ENCODE measurements around the gene PTPN3. TPM values are rescaled to one million over a fixed set of nuclear protein-coding genes. Genes with fewer than 3 reads are reported as not detected.
A peak's percentile ranks its signal among the peaks of the same experiment; 100 is the strongest.

The PTPN3 gene
- total RNA-seq, 1 experiment from 2014 or later = not detected

DNA sequence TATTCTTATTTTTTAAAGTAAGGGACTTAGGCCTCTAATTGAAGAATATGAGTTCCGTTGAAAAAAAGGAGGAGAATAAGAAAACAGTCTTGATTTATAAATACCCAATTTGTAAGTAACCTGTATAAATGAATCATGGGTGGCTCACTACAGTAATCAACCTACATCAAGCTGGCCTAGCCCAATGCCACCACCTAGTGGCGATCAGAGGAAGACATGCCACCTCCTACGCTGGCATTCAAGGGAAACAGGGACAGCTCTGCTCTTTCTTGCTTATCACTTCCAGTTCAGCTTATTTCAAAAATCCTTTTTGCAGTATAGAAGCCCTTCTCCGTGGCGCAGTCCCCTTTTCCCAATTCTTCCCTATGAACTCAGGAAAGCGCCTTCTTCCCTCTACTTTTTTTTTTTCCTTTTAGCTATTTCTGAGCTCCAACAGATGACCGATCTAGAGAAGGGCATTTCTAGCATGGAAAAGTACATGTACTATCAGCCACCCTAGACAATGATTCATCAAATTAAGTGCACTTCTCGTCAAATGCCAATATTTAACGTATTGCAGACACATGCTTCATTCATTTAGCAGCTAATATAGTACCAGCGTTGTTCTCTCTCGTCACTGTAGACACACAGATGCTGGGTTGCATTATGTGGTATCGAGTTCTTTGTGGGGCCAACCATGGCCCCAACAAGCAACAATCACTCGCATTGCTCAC is 28.3 kb downstream of the PTPN3 start:
- no peak overlapping the region for H3K4me2 ChIP-seq (ENCODE audit: low read depth, low read length, poor library complexity, severe bottlenecking)

DNA sequence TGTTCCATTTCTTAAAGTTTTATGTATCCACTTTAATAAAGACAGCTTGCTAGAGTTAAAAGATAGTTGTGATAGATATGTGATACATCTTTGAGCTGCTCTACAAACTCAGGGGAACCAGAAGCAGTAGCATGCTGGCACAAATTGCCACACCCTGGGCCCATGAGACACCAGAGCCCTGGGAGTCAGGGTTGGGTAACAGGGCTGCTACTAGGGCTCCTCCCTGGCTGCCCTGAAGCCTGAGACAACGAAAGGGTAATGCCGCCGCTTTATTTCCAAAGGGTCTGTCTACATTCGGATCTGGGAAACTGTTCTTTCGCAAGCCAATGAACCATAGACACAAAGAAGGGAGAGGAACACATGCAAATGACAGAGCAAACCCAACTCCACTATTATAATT is 29.2 kb downstream of the PTPN3 start:
- H3K36me3 ChIP-seq (ENCODE audit: insufficient read depth, low read length) = no peaks in the 10 kb centered on the region
- H3K4me2 ChIP-seq (ENCODE audit: low read depth, low read length, poor library complexity, severe bottlenecking) = no peak overlapping the region
- H3K27me3 ChIP-seq (ENCODE audit: low read length) = no peaks in the 10 kb centered on the region
- H3K4me3 ChIP-seq (ENCODE audit: low read length) = no peak overlapping the region
- no peaks in the 10 kb centered on the region for H3K4me1 ChIP-seq (ENCODE audit: low read length)
- DNase-seq = no peak
- no peaks in the 10 kb centered on the region for H3K79me2 ChIP-seq (ENCODE audit: low read length)
- H2AFZ ChIP-seq (ENCODE audit: low read length) = no peak overlapping the region
- H4K20me1 ChIP-seq (ENCODE audit: insufficient read depth, low read depth, low read length) = no peaks in the 10 kb centered on the region
- no peak overlapping the region for H3K27ac ChIP-seq (ENCODE audit: low read length)
- no peaks in the 10 kb centered on the region for H3K9me2 ChIP-seq (replicated peaks; ENCODE audit: insufficient read depth, low read length)
- no peak overlapping the region for H3K9ac ChIP-seq (ENCODE audit: low read length)
- no peaks in the 10 kb centered on the region for H3K9me3 ChIP-seq (ENCODE audit: low read length)

More for the DNA sequence above, 28.3 kb downstream of the PTPN3 start:
- H3K9ac ChIP-seq (ENCODE audit: low read length) = no peak overlapping the region
- no peaks in the 10 kb centered on the region for H3K9me2 ChIP-seq (replicated peaks; ENCODE audit: insufficient read depth, low read length)
- H3K27ac ChIP-seq (ENCODE audit: low read length) = no peak overlapping the region
- peak; percentile 85 for DNase-seq
- H3K9me3 ChIP-seq (ENCODE audit: low read length) = no peaks in the 10 kb centered on the region
- no peaks in the 10 kb centered on the region for H3K79me2 ChIP-seq (ENCODE audit: low read length)
- no peak overlapping the region for H3K4me3 ChIP-seq (ENCODE audit: low read length)
- no peaks in the 10 kb centered on the region for H3K4me1 ChIP-seq (ENCODE audit: low read length)
- H3K27me3 ChIP-seq (ENCODE audit: low read length) = no peaks in the 10 kb centered on the region
- H4K20me1 ChIP-seq (ENCODE audit: insufficient read depth, low read depth, low read length) = no peaks in the 10 kb centered on the region
- no peak overlapping the region for H2AFZ ChIP-seq (ENCODE audit: low read length)
- no peaks in the 10 kb centered on the region for H3K36me3 ChIP-seq (ENCODE audit: insufficient read depth, low read length)

DNA sequence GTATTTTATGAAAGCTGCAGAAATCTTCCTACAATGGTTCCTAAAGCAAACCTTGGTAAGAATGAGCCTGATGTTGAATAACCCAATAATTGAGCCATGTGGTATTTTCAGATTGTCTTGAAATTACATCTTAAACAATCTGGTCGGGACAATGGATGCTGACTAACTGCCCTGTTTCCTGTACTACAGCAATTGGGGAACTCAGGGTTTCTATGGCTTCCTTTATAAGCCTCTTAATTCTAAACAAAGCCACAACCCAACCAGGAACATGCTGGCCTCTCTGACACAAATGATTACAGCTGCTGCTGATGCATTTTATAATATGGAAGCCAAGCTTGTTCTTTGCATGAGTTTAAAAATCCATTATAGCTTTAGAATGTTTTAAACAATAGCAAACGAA is 30.2 kb downstream of the PTPN3 start:
- no peak overlapping the region for H3K27ac ChIP-seq (ENCODE audit: low read length)

DNA sequence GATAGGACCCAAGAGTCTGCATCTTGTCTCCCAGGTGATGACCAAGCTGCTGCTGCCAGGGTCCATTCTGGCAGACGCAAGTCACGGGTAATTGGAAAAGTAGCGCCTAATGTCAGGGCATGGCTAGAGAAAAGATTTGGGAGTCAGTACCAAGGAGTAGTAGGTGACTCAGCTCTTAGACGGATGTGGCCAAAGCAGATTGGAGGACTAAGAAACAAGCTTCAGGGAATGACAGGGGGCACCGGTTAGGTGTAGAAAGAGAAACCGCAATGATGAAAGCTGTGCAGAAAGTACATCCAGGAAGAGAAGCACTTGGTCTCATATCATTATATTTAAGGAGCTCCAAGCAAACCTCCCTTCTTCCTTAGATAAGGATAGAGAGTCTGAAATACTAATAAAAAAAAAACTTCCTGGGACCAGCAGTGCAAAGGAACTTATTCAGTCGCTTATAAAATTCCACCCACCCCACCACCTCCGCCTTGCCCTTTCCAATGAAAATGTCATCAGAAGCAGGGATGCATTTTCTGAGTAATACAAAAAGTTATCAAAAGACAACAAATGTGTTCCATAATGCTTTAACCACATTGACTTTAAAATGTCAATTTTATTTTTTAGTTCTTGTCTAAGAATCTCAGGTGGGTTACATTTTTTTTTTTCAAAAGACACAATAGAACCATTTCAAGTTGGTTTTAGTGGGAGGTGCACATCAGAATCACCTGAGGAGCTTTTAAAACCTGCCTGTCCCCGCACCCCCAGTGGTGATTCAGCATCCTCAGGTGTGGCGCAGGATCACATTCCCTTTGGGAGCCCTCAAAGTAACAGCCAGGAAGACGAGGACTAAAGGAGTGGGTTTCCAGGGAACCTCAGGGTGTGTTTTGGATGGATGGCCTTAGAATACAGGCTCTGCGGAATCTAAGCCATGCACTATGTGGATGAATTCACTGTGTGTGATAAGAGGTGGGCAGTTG is 31.2 kb downstream of the PTPN3 start:
- DNase-seq = no peak
- no peaks in the 10 kb centered on the region for H3K36me3 ChIP-seq (ENCODE audit: insufficient read depth, low read length)
- H2AFZ ChIP-seq (ENCODE audit: low read length) = no peak overlapping the region
- no peak overlapping the region for H3K27ac ChIP-seq (ENCODE audit: low read length)
- no peak overlapping the region for H3K4me2 ChIP-seq (ENCODE audit: low read depth, low read length, poor library complexity, severe bottlenecking)
- no peak overlapping the region for H3K9ac ChIP-seq (ENCODE audit: low read length)
- no peaks in the 10 kb centered on the region for H3K9me2 ChIP-seq (replicated peaks; ENCODE audit: insufficient read depth, low read length)
- no peaks in the 10 kb centered on the region for H3K4me1 ChIP-seq (ENCODE audit: low read length)
- H3K79me2 ChIP-seq (ENCODE audit: low read length) = no peaks in the 10 kb centered on the region
- no peak overlapping the region for H3K4me3 ChIP-seq (ENCODE audit: low read length)
- H3K9me3 ChIP-seq (ENCODE audit: low read length) = no peaks in the 10 kb centered on the region
- H4K20me1 ChIP-seq (ENCODE audit: insufficient read depth, low read depth, low read length) = no peaks in the 10 kb centered on the region
- no peaks in the 10 kb centered on the region for H3K27me3 ChIP-seq (ENCODE audit: low read length)

More for the DNA sequence above, 30.2 kb downstream of the PTPN3 start:
- Histone ChIP-seq H3K4me2 (ENCODE audit: low read depth, low read length, poor library complexity, severe bottlenecking) (no peak overlapping the region), H3K4me3 (ENCODE audit: low read length) (no peak overlapping the region), H3K79me2 (ENCODE audit: low read length) (no peaks in the 10 kb centered on the region), H3K36me3 (ENCODE audit: insufficient read depth, low read length) (no peaks in the 10 kb centered on the region), H3K9me2 (replicated peaks; ENCODE audit: insufficient read depth, low read length) (no peaks in the 10 kb centered on the region), H3K9me3 (ENCODE audit: low read length) (no peaks in the 10 kb centered on the region), H3K4me1 (ENCODE audit: low read length) (no peaks in the 10 kb centered on the region), H4K20me1 (ENCODE audit: insufficient read depth, low read depth, low read length) (no peaks in the 10 kb centered on the region), H3K9ac (ENCODE audit: low read length) (no peak overlapping the region), H2AFZ (ENCODE audit: low read length) (no peak overlapping the region), H3K27me3 (ENCODE audit: low read length) (no peaks in the 10 kb centered on the region)
- no peak for DNase-seq

DNA sequence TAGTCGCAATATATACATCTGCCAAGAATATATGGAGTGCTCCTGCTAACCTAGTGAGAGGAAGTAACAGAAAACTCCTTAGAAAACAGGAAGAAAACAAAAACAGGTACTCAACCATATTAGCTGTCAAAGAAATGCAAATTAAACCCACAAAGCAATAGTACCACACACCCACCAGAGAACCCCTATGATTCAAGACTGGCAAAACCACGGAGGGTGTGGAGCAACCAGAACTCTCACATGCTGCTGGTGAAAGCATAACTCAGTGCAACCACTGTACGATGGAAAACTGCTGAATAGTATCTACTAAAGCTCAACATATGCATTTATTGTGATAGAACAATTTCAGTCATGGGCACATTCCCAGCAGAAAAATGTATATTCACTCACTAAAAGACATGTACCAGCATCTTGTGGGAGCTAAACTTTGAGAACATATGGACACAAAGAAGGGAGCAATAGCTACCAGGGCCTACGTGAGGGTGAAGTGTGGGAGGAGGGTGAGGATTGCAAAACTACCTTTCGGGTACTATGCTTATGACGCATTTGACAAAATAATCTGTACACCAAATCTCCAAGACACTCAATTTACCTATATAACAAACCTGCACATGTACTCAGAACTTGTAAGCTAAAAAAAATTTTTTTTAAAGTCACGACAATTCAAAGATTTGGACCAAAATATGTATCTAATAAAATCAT is 34.0 kb downstream of the PTPN3 start:
- H3K27me3 ChIP-seq (ENCODE audit: low read length) = no peaks in the 10 kb centered on the region
- no peaks in the 10 kb centered on the region for H3K4me1 ChIP-seq (ENCODE audit: low read length)
- DNase-seq = no peak
- no peaks in the 10 kb centered on the region for H3K9me3 ChIP-seq (ENCODE audit: low read length)
- H3K9ac ChIP-seq (ENCODE audit: low read length) = no peak overlapping the region
- H3K4me3 ChIP-seq (ENCODE audit: low read length) = no peak overlapping the region
- no peaks in the 10 kb centered on the region for H3K36me3 ChIP-seq (ENCODE audit: insufficient read depth, low read length)
- no peaks in the 10 kb centered on the region for H4K20me1 ChIP-seq (ENCODE audit: insufficient read depth, low read depth, low read length)
- H3K79me2 ChIP-seq (ENCODE audit: low read length) = no peaks in the 10 kb centered on the region
- H2AFZ ChIP-seq (ENCODE audit: low read length) = no peak overlapping the region
- no peak overlapping the region for H3K4me2 ChIP-seq (ENCODE audit: low read depth, low read length, poor library complexity, severe bottlenecking)
- no peaks in the 10 kb centered on the region for H3K9me2 ChIP-seq (replicated peaks; ENCODE audit: insufficient read depth, low read length)
- no peak overlapping the region for H3K27ac ChIP-seq (ENCODE audit: low read length)

DNA sequence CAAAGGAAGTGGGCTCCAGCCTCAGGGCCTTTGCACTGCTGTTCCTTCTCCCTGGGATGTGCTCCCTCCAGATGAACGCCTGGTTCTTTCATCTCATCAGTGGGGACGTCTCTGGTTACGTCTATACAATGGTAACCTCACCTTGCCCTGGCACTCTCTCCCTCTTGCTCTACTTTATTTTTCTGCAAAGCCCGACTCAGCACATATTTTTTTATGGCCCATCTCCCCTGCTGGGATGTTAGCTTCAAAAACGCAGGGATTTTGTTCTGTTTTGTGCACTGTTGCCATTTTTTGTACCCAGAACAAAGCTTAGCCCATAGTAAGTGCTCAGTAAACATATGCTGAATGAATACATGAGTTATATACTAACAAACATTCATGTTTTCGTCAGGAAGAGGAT is 37.5 kb downstream of the PTPN3 start:
- Histone ChIP-seq H3K4me3 (ENCODE audit: low read length) (no peak overlapping the region), H3K4me2 (ENCODE audit: low read depth, low read length, poor library complexity, severe bottlenecking) (no peak overlapping the region), H3K27ac (ENCODE audit: low read length) (no peak overlapping the region), H3K9me3 (ENCODE audit: low read length) (no peaks in the 10 kb centered on the region), H3K9ac (ENCODE audit: low read length) (no peak overlapping the region), H4K20me1 (ENCODE audit: insufficient read depth, low read depth, low read length) (no peaks in the 10 kb centered on the region), H3K79me2 (ENCODE audit: low read length) (no peaks in the 10 kb centered on the region), H3K9me2 (replicated peaks; ENCODE audit: insufficient read depth, low read length) (no peaks in the 10 kb centered on the region), H2AFZ (ENCODE audit: low read length) (no peak overlapping the region), H3K36me3 (ENCODE audit: insufficient read depth, low read length) (no peaks in the 10 kb centered on the region), H3K4me1 (ENCODE audit: low read length) (no peaks in the 10 kb centered on the region), H3K27me3 (ENCODE audit: low read length) (no peaks in the 10 kb centered on the region)
- no peak for DNase-seq

DNA sequence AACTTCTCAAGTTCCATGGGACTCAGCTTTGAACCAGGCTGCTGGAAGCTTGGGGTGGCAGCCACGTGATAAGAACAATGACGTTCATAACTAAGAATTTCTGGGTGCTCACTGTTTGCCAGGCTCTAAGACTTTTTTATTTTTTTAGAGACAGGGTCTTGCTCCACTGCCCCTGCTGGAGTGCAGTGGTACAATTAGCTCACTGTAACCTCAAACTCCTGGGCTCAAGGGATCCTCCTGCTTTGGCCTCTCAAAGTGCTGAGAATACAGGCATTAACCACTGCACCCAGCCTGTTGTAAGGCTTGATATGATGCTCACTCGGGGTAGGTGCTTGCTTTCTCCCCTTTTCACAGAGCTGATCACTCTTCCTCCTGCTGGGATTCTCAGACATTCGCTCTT is 38.7 kb downstream of the PTPN3 start:
- no peaks in the 10 kb centered on the region for H4K20me1 ChIP-seq (ENCODE audit: insufficient read depth, low read depth, low read length)
- H3K9ac ChIP-seq (ENCODE audit: low read length) = no peak overlapping the region
- no peak overlapping the region for H3K4me2 ChIP-seq (ENCODE audit: low read depth, low read length, poor library complexity, severe bottlenecking)
- no peak overlapping the region for H3K27ac ChIP-seq (ENCODE audit: low read length)
- H2AFZ ChIP-seq (ENCODE audit: low read length) = no peak overlapping the region
- no peaks in the 10 kb centered on the region for H3K27me3 ChIP-seq (ENCODE audit: low read length)
- H3K9me2 ChIP-seq (replicated peaks; ENCODE audit: insufficient read depth, low read length) = no peaks in the 10 kb centered on the region
- H3K36me3 ChIP-seq (ENCODE audit: insufficient read depth, low read length) = no peaks in the 10 kb centered on the region
- no peaks in the 10 kb centered on the region for H3K79me2 ChIP-seq (ENCODE audit: low read length)
- DNase-seq = no peak
- H3K4me1 ChIP-seq (ENCODE audit: low read length) = no peaks in the 10 kb centered on the region
- no peaks in the 10 kb centered on the region for H3K9me3 ChIP-seq (ENCODE audit: low read length)
- no peak overlapping the region for H3K4me3 ChIP-seq (ENCODE audit: low read length)
